ENCODE measurements around the gene KIAA1549. TPM values are rescaled to one million over a fixed set of nuclear protein-coding genes. Genes with fewer than 3 reads are reported as not detected.

Gene KIAA1549
- total RNA-seq, 2 experiments from 2014 or later: 0.12 TPM

GRCh38 chr7:138967159-138967558, 14.0 kb downstream of the KIAA1549 start:
- Mint-ChIP-seq H3K4me1 (peaks cover 9% of the 10 kb centered on the region), H3K9me3 (no peaks in the 10 kb centered on the region), H3K36me3 (ENCODE audit: low read depth) (no peaks in the 10 kb centered on the region), H3K27me3 (peaks cover 24% of the 10 kb centered on the region), H3K4me3 (no peak overlapping the region), H3K27ac (no peak overlapping the region)
- DNase-seq: no peak
- ChIA-PET POLR2A (no interaction called here), CTCF (interaction anchor here (0.5 to 1.7 kb wide), 2 partner anchors 23 to 24 kb away, joined by 4 to 6 read pairs; no protein-coding TSS in a partner anchor)

GRCh38 chr7:138964624-138965436, 16.4 kb downstream of the KIAA1549 start:
- Mint-ChIP-seq H3K27ac (no peak overlapping the region), H3K9me3 (no peaks in the 10 kb centered on the region), H3K27me3 (peaks cover 25% of the 10 kb centered on the region), H3K4me3 (no peak overlapping the region), H3K4me1 (peaks cover 9% of the 10 kb centered on the region), H3K36me3 (ENCODE audit: low read depth) (no peaks in the 10 kb centered on the region)
- DNase-seq: no peak
- CTCF ChIA-PET: no interaction called here
- POLR2A ChIA-PET: no interaction called here

- ChIA-PET CTCF (no interaction called here), POLR2A (no interaction called here)
- H3K36me3 Mint-ChIP-seq (ENCODE audit: low read depth): no peaks in the 10 kb centered on the region
- H3K9me3 Mint-ChIP-seq: no peaks in the 10 kb centered on the region
- H3K27me3 Mint-ChIP-seq: peaks cover 25% of the 10 kb centered on the region
- H3K4me1 Mint-ChIP-seq: peaks cover 9% of the 10 kb centered on the region
- no peak for DNase-seq
- no peak overlapping the region for H3K27ac Mint-ChIP-seq
- no peak overlapping the region for H3K4me3 Mint-ChIP-seq
Measured at GRCh38 chr7:138963675-138964074, 17.5 kb downstream of the KIAA1549 start.

GRCh38 chr7:138962561-138963270, 18.5 kb downstream of the KIAA1549 start:
- Mint-ChIP-seq H3K27ac (no peak overlapping the region), H3K4me1 (peaks cover 9% of the 10 kb centered on the region)
- POLR2A ChIA-PET: no interaction called here

GRCh38 chr7:138961159-138961558, 20.0 kb downstream of the KIAA1549 start:
- Mint-ChIP-seq H3K27me3 (peaks cover 25% of the 10 kb centered on the region), H3K36me3 (ENCODE audit: low read depth) (no peaks in the 10 kb centered on the region), H3K4me1 (peaks cover 9% of the 10 kb centered on the region), H3K27ac (no peak overlapping the region), H3K9me3 (peaks cover 4% of the 10 kb centered on the region), H3K4me3 (no peak overlapping the region)
- no peak for DNase-seq
- POLR2A ChIA-PET: no interaction called here
- CTCF ChIA-PET: interaction anchor here (1.8 kb wide), 1 partner anchor 12 kb away, joined by 5 read pairs; no protein-coding TSS in a partner anchor

More at GRCh38 chr7:138962561-138963270, 18.5 kb downstream of the KIAA1549 start:
- Mint-ChIP-seq H3K36me3 (ENCODE audit: low read depth) (no peaks in the 10 kb centered on the region), H3K9me3 (no peaks in the 10 kb centered on the region), H3K4me3 (no peak overlapping the region), H3K27me3 (peaks cover 25% of the 10 kb centered on the region)
- DNase-seq: no peak
- CTCF ChIA-PET: interaction anchor here (1.8 kb wide), 1 partner anchor 13 kb away, joined by 5 read pairs; no protein-coding TSS in a partner anchor

- H3K9me3 Mint-ChIP-seq: peaks cover 4% of the 10 kb centered on the region
- H3K36me3 Mint-ChIP-seq (ENCODE audit: low read depth): no peaks in the 10 kb centered on the region
- H3K4me1 Mint-ChIP-seq: peaks cover 6% of the 10 kb centered on the region
- peaks cover 14% of the 10 kb centered on the region for H3K27me3 Mint-ChIP-seq
- H3K27ac Mint-ChIP-seq: no peak overlapping the region
- ChIA-PET POLR2A (no interaction called here), CTCF (no interaction called here)
- no peak for DNase-seq
- no peak overlapping the region for H3K4me3 Mint-ChIP-seq
Measured at GRCh38 chr7:138958391-138958956, 22.7 kb downstream of the KIAA1549 start.

- H3K9me3 Mint-ChIP-seq: peaks cover 4% of the 10 kb centered on the region
- no peaks in the 10 kb centered on the region for H3K36me3 Mint-ChIP-seq (ENCODE audit: low read depth)
- no peak overlapping the region for H3K27ac Mint-ChIP-seq
- peaks cover 8% of the 10 kb centered on the region for H3K27me3 Mint-ChIP-seq
- H3K4me1 Mint-ChIP-seq: peaks cover under 1% of the 10 kb centered on the region
- no peak for DNase-seq
- no peak overlapping the region for H3K4me3 Mint-ChIP-seq
- CTCF ChIA-PET: no interaction called here
- POLR2A ChIA-PET: no interaction called here
Measured at GRCh38 chr7:138957753-138958390, 23.3 kb downstream of the KIAA1549 start.

- Mint-ChIP-seq H3K27ac (no peak overlapping the region), H3K4me3 (no peak overlapping the region), H3K9me3 (peaks cover 4% of the 10 kb centered on the region), H3K27me3 (peaks cover 4% of the 10 kb centered on the region), H3K36me3 (ENCODE audit: low read depth) (no peaks in the 10 kb centered on the region), H3K4me1 (no peaks in the 10 kb centered on the region)
- CTCF ChIA-PET: no interaction called here
- DNase-seq: no peak
- POLR2A ChIA-PET: no interaction called here
Measured at GRCh38 chr7:138957217-138957616, 24.0 kb downstream of the KIAA1549 start.

GRCh38 chr7:138954545-138955475, 26.4 kb downstream of the KIAA1549 start:
- Mint-ChIP-seq H3K27ac (no peak overlapping the region), H3K27me3 (peaks cover 10% of the 10 kb centered on the region), H3K9me3 (peaks cover 4% of the 10 kb centered on the region), H3K4me3 (no peak overlapping the region), H3K4me1 (no peaks in the 10 kb centered on the region), H3K36me3 (ENCODE audit: low read depth) (no peaks in the 10 kb centered on the region)
- ChIA-PET POLR2A (no interaction called here), CTCF (no interaction called here)
- DNase-seq: no peak

GRCh38 chr7:138952791-138953190, 28.4 kb downstream of the KIAA1549 start:
- H3K36me3 Mint-ChIP-seq (ENCODE audit: low read depth): no peaks in the 10 kb centered on the region
- no peak overlapping the region for H3K27ac Mint-ChIP-seq
- no peak for DNase-seq
- ChIA-PET POLR2A (no interaction called here), CTCF (no interaction called here)
- no peaks in the 10 kb centered on the region for H3K4me1 Mint-ChIP-seq
- H3K27me3 Mint-ChIP-seq: peaks cover 10% of the 10 kb centered on the region
- H3K4me3 Mint-ChIP-seq: no peak overlapping the region
- peaks cover 4% of the 10 kb centered on the region for H3K9me3 Mint-ChIP-seq

- DNase-seq: no peak
- Mint-ChIP-seq H3K36me3 (ENCODE audit: low read depth) (no peaks in the 10 kb centered on the region), H3K4me3 (no peak overlapping the region), H3K9me3 (peaks cover 4% of the 10 kb centered on the region), H3K27me3 (peaks cover 10% of the 10 kb centered on the region), H3K4me1 (no peaks in the 10 kb centered on the region), H3K27ac (no peak overlapping the region)
- ChIA-PET CTCF (no interaction called here), POLR2A (no interaction called here)
Measured at GRCh38 chr7:138951953-138952352, 29.2 kb downstream of the KIAA1549 start.

GRCh38 chr7:138949421-138950088, 31.6 kb downstream of the KIAA1549 start:
- DNase-seq: no peak
- ChIA-PET POLR2A (no interaction called here), CTCF (interaction anchor here (1.4 to 1.7 kb wide), 2 partner anchors 12 to 63 kb away, joined by 4 to 5 read pairs; no protein-coding TSS in a partner anchor)
- Mint-ChIP-seq H3K4me3 (no peak overlapping the region), H3K36me3 (ENCODE audit: low read depth) (no peaks in the 10 kb centered on the region), H3K4me1 (no peaks in the 10 kb centered on the region), H3K9me3 (no peaks in the 10 kb centered on the region), H3K27ac (no peak overlapping the region), H3K27me3 (peaks cover 13% of the 10 kb centered on the region)

Measured in activated CD4-positive, alpha-beta T cell treated with anti-CD3 and anti-CD28 coated beads, Interleukin-2, amount 10 ng/mL, durations not matched to agents 7 days and 5 days (primary cell).